Measurements from ENCODE around the gene IGF2BP2. TPM values are rescaled to one million over a fixed set of nuclear protein-coding genes. Genes with fewer than 3 reads are reported as not detected.
"Not testable (repeated sequence)": the region's sequence is repeated elsewhere in the genome, so short reads cannot be mapped to it uniquely, and the experiment has no call there.

IGF2BP2 gene
- total RNA-seq, 1 experiment from 2014 or later, result 133 TPM

DNA sequence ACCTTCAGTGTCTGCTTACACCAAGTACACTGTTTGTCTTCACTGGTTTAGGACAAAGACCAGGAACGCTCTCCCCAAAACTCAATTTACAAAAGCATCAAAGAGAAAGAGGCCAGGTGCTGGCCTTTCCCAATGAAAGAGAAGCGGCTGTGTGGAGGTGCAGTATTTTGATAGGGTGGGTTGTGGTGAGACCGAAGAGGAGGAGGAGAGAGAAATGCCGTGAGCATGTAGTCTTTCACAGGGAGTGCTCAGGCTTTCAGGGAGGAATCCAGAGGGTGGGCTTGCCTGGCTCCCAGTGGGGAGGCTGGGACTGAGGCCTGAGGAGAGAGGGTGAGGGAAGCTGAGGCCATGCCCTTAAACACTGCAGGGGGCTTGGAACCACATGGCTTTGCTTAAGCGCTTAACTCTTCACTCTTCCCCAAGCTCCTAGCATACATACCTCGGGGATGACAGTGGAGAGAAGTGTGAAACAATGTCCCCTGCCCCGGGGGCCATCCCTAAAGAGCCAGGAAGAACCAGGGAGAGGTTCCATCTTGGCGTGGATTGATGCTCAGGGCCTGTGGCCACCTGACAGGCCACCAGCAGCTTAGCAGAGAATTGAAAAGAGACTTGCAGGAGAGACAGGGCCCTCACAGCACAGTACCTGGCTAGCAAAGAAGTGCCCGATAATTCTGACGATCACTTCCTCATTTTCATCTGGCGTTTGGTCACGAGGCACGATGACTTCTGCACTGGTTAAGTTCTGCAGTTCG lies 178.3 kb downstream of the IGF2BP2 start:
- no peak overlapping the region for H3K4me3 Mint-ChIP-seq
- peaks cover 30% of the 10 kb centered on the region for H3K4me1 Mint-ChIP-seq
- peak overlapping the region; percentile 90 for H3K27ac Mint-ChIP-seq
- H3K27me3 Mint-ChIP-seq (ENCODE audit: low read depth), result no peaks in the 10 kb centered on the region; the same call in 1 of the 2 replicates
- peak; percentile 14 for ATAC-seq
- CTCF ChIA-PET, result interaction anchor here (0.9 to 5.0 kb wide), 3 partner anchors 13 to 71 kb away, joined by 3 to 40 read pairs (median 4); no protein-coding TSS in a partner anchor
- POLR2A ChIA-PET, result no interaction called here
- TF ChIP-seq ZNF121 (CRISPR knock-in tag; IDR thresholded peaks at IDR 0.05) (no peak), ZNF423 (CRISPR knock-in tag; IDR thresholded peaks at IDR 0.05) (peak; percentile 52; the same call in 1 of the 2 replicates)
- no peaks in the 10 kb centered on the region for H3K9me3 Mint-ChIP-seq
- H3K36me3 Mint-ChIP-seq, result peaks cover 60% of the 10 kb centered on the region
- DNase-seq (ENCODE audit: low spot score), result no peak

DNA sequence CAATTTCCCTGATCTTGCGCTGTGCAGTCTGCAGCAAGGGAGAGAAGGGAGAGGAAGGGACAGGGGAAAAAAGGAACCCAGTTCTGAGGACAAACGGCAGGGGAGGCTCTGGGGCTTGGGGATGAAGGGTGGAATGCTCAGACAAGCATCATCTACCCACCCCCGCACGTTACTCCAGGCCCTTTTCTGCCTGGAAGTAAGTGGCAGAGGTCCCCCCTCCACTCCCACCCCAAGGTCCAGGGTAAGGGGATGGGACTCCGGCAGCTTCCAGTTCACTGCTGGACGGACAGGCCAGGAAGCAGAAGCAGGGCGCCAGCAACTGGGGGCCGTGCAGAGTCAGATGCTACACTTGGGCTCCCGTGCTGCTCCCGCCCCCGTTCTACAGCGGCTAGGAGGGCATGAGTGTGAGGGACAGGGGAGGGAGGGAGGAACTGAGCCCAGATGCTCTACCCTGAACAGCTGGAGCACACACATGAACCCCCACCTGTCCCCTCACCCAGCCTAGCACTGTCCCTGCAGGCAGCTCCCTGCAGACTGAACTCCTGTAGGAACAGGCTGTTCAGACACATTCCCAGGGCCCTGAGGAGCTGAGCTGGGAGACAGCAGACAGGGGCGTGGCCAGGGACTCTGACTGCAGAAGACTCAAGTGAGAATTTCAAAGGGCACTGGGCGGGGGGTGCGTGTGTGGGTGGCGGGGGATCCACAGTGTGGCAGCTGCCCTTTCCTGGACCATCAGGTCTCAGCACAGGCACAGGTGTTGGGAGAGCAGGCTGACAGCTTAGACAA lies 179.1 kb downstream of the IGF2BP2 start:
- no peaks in the 10 kb centered on the region for H3K9me3 Mint-ChIP-seq
- TF ChIP-seq, protein P1, sequence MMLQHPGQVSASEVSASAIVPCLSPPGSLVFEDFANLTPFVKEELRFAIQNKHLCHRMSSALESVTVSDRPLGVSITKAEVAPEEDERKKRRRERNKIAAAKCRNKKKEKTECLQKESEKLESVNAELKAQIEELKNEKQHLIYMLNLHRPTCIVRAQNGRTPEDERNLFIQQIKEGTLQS (CRISPR knock-in tag; conservative IDR thresholded peaks at IDR 0.05), result no peak
- no peak for TF ChIP-seq FOXP1 (CRISPR knock-in tag; IDR thresholded peaks at IDR 0.05; ENCODE audit: borderline replicate concordance)
- no peak for TF ChIP-seq FOXJ3 (CRISPR knock-in tag; IDR thresholded peaks at IDR 0.05; ENCODE audit: borderline replicate concordance)
- TF ChIP-seq, protein P2, sequence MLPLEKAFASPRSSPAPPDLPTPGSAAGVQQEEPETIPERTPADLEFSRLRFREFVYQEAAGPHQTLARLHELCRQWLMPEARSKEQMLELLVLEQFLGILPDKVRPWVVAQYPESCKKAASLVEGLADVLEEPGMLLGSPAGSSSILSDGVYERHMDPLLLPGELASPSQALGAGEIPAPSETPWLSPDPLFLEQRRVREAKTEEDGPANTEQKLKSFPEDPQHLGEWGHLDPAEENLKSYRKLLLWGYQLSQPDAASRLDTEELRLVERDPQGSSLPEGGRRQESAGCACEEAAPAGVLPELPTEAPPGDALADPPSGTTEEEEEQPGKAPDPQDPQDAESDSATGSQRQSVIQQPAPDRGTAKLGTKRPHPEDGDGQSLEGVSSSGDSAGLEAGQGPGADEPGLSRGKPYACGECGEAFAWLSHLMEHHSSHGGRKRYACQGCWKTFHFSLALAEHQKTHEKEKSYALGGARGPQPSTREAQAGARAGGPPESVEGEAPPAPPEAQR (CRISPR knock-in tag; IDR thresholded peaks at IDR 0.05), result no peak
- TF ChIP-seq TP53 (CRISPR knock-in tag; IDR thresholded peaks at IDR 0.05), result no peak
- no peak for TF ChIP-seq JUN (CRISPR knock-in tag; IDR thresholded peaks at IDR 0.05)
- TF ChIP-seq ZNF532 (CRISPR knock-in tag; IDR thresholded peaks at IDR 0.05; ENCODE audit: borderline replicate concordance), result no peak
- no peak for TF ChIP-seq ATF2 (CRISPR knock-in tag; IDR thresholded peaks at IDR 0.05; ENCODE audit: borderline replicate concordance, low read depth)
- no peak for TF ChIP-seq CBFB (CRISPR knock-in tag; IDR thresholded peaks at IDR 0.05; ENCODE audit: low read depth)
- no peak for TF ChIP-seq ZNF425 (CRISPR knock-in tag; conservative IDR thresholded peaks at IDR 0.05)
- no peak for TF ChIP-seq SOX15 (CRISPR knock-in tag; IDR thresholded peaks at IDR 0.05)
- no peak for TF ChIP-seq CREM (CRISPR knock-in tag; IDR thresholded peaks at IDR 0.05)
- TF ChIP-seq JAZF1 (CRISPR knock-in tag; IDR thresholded peaks at IDR 0.05), result no peak
- TF ChIP-seq, protein P3, sequence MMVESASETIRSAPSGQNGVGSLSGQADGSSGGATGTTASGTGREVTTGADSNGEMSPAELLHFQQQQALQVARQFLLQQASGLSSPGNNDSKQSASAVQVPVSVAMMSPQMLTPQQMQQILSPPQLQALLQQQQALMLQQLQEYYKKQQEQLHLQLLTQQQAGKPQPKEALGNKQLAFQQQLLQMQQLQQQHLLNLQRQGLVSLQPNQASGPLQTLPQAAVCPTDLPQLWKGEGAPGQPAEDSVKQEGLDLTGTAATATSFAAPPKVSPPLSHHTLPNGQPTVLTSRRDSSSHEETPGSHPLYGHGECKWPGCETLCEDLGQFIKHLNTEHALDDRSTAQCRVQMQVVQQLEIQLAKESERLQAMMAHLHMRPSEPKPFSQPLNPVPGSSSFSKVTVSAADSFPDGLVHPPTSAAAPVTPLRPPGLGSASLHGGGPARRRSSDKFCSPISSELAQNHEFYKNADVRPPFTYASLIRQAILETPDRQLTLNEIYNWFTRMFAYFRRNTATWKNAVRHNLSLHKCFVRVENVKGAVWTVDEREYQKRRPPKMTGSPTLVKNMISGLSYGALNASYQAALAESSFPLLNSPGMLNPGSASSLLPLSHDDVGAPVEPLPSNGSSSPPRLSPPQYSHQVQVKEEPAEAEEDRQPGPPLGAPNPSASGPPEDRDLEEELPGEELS (CRISPR knock-in tag; IDR thresholded peaks at IDR 0.05), result no peak
- no peak for TF ChIP-seq ZNF263 (CRISPR knock-in tag; IDR thresholded peaks at IDR 0.05; ENCODE audit: low read depth)
- TF ChIP-seq NR1H2 (CRISPR knock-in tag; IDR thresholded peaks at IDR 0.05), result no peak
- TF ChIP-seq ZNF232 (CRISPR knock-in tag; IDR thresholded peaks at IDR 0.05), result no peak
- peaks cover 54% of the 10 kb centered on the region for H3K36me3 Mint-ChIP-seq
- no peaks in the 10 kb centered on the region; the same call in 1 of the 2 replicates for H3K27me3 Mint-ChIP-seq (ENCODE audit: low read depth)
- CTCF ChIA-PET, result interaction anchor here (0.9 to 5.0 kb wide), 3 partner anchors 14 to 70 kb away, joined by 3 to 40 read pairs (median 4); no protein-coding TSS in a partner anchor
- H3K27ac Mint-ChIP-seq, result peak overlapping the region; percentile 90
- DNase-seq (ENCODE audit: low spot score), result peak; percentile 43
- peaks cover 34% of the 10 kb centered on the region for H3K4me1 Mint-ChIP-seq
- POLR2A ChIA-PET, result no interaction called here
- ATAC-seq, result peak; percentile 60
- H3K4me3 Mint-ChIP-seq, result no peak overlapping the region

- Mint-ChIP-seq H3K36me3 (peaks cover 50% of the 10 kb centered on the region), H3K4me1 (peaks cover 40% of the 10 kb centered on the region), H3K27ac (peak overlapping the region; percentile 64; the same call in 1 of the 2 replicates)
- CTCF ChIA-PET; H3K27me3 Mint-ChIP-seq (ENCODE audit: low read depth); POLR2A ChIA-PET; H3K4me3 Mint-ChIP-seq; H3K9me3 Mint-ChIP-seq: not testable (repeated sequence)
- ATAC-seq (peak; percentile 19), DNase-seq (ENCODE audit: low spot score) (peak; percentile 23)
These were observed 179.7 kb downstream of the IGF2BP2 start for GRCh38 chr3:185645191-185645590.

All from WTC11 (cell line).